SK-N-SH (cell line): ENCODE results near the gene C10orf88. TPM values are rescaled to one million over a fixed set of nuclear protein-coding genes. Genes with fewer than 3 reads are reported as not detected.

Experiments
- CTCF ChIA-PET: fragments of 300-600, 350-600 bp; formaldehyde crosslinking; extraction: SDS; loops from one replicate; lab custom pipeline; 2021; lab: Yijun Ruan, JAX
- POLR2A ChIA-PET: fragments of 350-600 bp; sonication (Branson Sonifier 250); formaldehyde crosslinking; extraction: SDS; loops from one replicate; lab custom pipeline; 2020; ENCODE audit warnings: antibody characterized with exemption, inconsistent platforms; lab: Yijun Ruan, JAX
- DNase-seq: peaks from one replicate; pipeline ENCODE4 v3.0.0; 2012
- H2AFZ ChIP-seq: fragments of 200-600 bp; sonication (generic); 2 replicates; pipeline ENCODE4 v1.8.1; 2016; ENCODE audit warnings: antibody characterized with exemption, mild to moderate bottlenecking, low read depth
- H3F3A ChIP-seq: fragments of 200-600 bp; sonication (generic); replicated peaks from 2 replicates; pipeline ENCODE3; 2016; ENCODE audit warnings: antibody characterized with exemption, mild to moderate bottlenecking; ENCODE audit not compliant: insufficient read depth
- H3K27ac ChIP-seq, 2 experiments: fragments of 200-500 bp in 1 of 2; fragments of 200-600 bp in 1 of 2; sonication (Bioruptor generic) in 1 of 2; sonication (generic), shearing (Covaris generic) in 1 of 2; 2 replicates each; pipeline versions ENCODE4 v1.5.1 to v1.6.1; 2014 to 2016; ENCODE audit warnings: low read depth in 2 of 2, inconsistent platforms in 1 of 2, low read length in 1 of 2, mild to moderate bottlenecking in 1 of 2, mixed read lengths in 1 of 2
- H3K27me3 ChIP-seq: fragments of 200-600 bp; sonication (generic), shearing (Covaris generic); 2 replicates; pipeline ENCODE4 v1.6.1; 2016; ENCODE audit warnings: mixed run types; ENCODE audit not compliant: insufficient read depth
- H3K36me3 ChIP-seq, 2 experiments: fragments of 200-500 bp in 1 of 2; fragments of 200-600 bp in 1 of 2; sonication (Bioruptor generic) in 1 of 2; sonication (generic) in 1 of 2; replicated peaks in 1 of 2; 2 replicates each; pipeline versions ENCODE3 to v1.5.1; 2014 to 2016; ENCODE audit warnings: low read length in 1 of 2, mild to moderate bottlenecking in 1 of 2; ENCODE audit not compliant: insufficient read depth in 2 of 2, control insufficient read depth in 1 of 2
- H3K4me1 ChIP-seq, 2 experiments: fragments of 200-500 bp in 1 of 2; fragments of 200-600 bp in 1 of 2; sonication (Bioruptor generic) in 1 of 2; sonication (generic), shearing (Covaris generic) in 1 of 2; 2 replicates each; pipeline versions ENCODE4 v1.5.1 to v1.6.1; 2014 to 2016; ENCODE audit warnings: low read depth in 1 of 2, low read length in 1 of 2, mixed run types in 1 of 2; ENCODE audit not compliant: insufficient read depth in 2 of 2, control insufficient read depth in 1 of 2
- H3K4me2 ChIP-seq: fragments of 200-600 bp; sonication (generic), shearing (Covaris generic); 2 replicates; pipeline ENCODE4 v1.6.1; 2017; ENCODE audit warnings: mixed run types
- H3K4me3 ChIP-seq, 2 experiments: fragments of 200-500 bp in 1 of 2; fragments of 200-600 bp in 1 of 2; sonication (Bioruptor generic) in 1 of 2; sonication (generic), shearing (Covaris generic) in 1 of 2; 2 replicates each; pipeline versions ENCODE4 v1.5.1 to v1.8.1; 2014 to 2016; ENCODE audit warnings: low read depth in 2 of 2, inconsistent platforms in 1 of 2, low read length in 1 of 2, mild to moderate bottlenecking in 1 of 2, mixed read lengths in 1 of 2, moderate library complexity in 1 of 2
- H3K79me2 ChIP-seq: fragments of 200-600 bp; sonication (generic); 2 replicates; pipeline ENCODE4 v1.8.1; 2017; ENCODE audit warnings: mild to moderate bottlenecking; ENCODE audit not compliant: insufficient read depth
- H3K9ac ChIP-seq: fragments of 200-600 bp; sonication (generic); 2 replicates; pipeline ENCODE4 v1.6.1; 2017; ENCODE audit warnings: mixed run types
- H3K9me2 ChIP-seq: fragments of 200-600 bp; sonication (generic); 2 replicates; pipeline ENCODE4 v1.6.1; 2017; ENCODE audit warnings: mixed run types
- H3K9me3 ChIP-seq: fragments of 200-600 bp; sonication (generic); 2 replicates; pipeline ENCODE4 v1.6.1; 2017; ENCODE audit warnings: mixed run types, mild to moderate bottlenecking, moderate library complexity
- H4K20me1 ChIP-seq: fragments of 200-600 bp; sonication (generic); 2 replicates; pipeline ENCODE4 v1.6.1; 2017; ENCODE audit warnings: mild to moderate bottlenecking, mixed run types; ENCODE audit not compliant: insufficient read depth
- ELF1 ChIP-seq: IDR thresholded peaks from 2 replicates; pipeline ENCODE4 v1.4.0; 2012
- FOXJ3 ChIP-seq: sonication (generic); formaldehyde crosslinking; IDR thresholded peaks from 2 replicates; pipeline ENCODE4 v1.5.1; 2020; ENCODE audit warnings: mild to moderate bottlenecking, missing genetic modification reagents
- GATA2 ChIP-seq: sonication (generic); formaldehyde crosslinking; IDR thresholded peaks from 2 replicates; pipeline ENCODE4 v1.5.0; 2020; ENCODE audit warnings: mild to moderate bottlenecking, missing genetic modification reagents
- JUND ChIP-seq: IDR thresholded peaks from 2 replicates; pipeline ENCODE4 v1.4.0; 2012
- RCOR1 ChIP-seq: fragments of 150-350 bp; IDR thresholded peaks from 2 replicates; pipeline ENCODE4 v1.6.1; 2017; ENCODE audit warnings: antibody characterized with exemption, low read length
- RFX5 ChIP-seq: IDR thresholded peaks from 2 replicates; pipeline ENCODE4 v1.6.1; 2012; ENCODE audit warnings: mild to moderate bottlenecking, improper control_type of control experiment, low read length
- SIN3A ChIP-seq: IDR thresholded peaks from 2 replicates; pipeline ENCODE4 v1.6.1; 2012; ENCODE audit warnings: low read depth, mild to moderate bottlenecking, low read length, moderate library complexity, borderline replicate concordance
- SMC3 ChIP-seq: IDR thresholded peaks from 2 replicates; pipeline ENCODE4 v1.6.1; 2012; ENCODE audit warnings: low read depth, low read length, improper control_type of control experiment
- TAF1 ChIP-seq: IDR thresholded peaks from 2 replicates; pipeline ENCODE4 v1.6.1; 2012; ENCODE audit warnings: low read depth, mild to moderate bottlenecking, low read length, moderate library complexity, borderline replicate concordance
- WGBS: methylation state at CpG from one replicate; pipeline ENCODE4 v1.1.6; 2017; ENCODE audit warnings: low lambda C conversion rate; 5-methylcytosine and 5-hydroxymethylcytosine counted together
- polyA plus RNA-seq, 3 experiments: library from polyadenylated mRNA; depleted of rRNA; stranded (reverse); fragments of >200 nt; gene quantifications; 2 replicates each; pipeline ENCODE4 v1.2.3, GENCODE V29; 2012
- TF ChIP-seq, protein P1 (sequence below): IDR thresholded peaks from 2 replicates; pipeline ENCODE4 v1.6.1; 2012; ENCODE audit warnings: mild to moderate bottlenecking, low read depth, low read length, moderate library complexity
- TF ChIP-seq, protein P2 (sequence below): IDR thresholded peaks from 2 replicates; pipeline ENCODE4 v1.4.0; 2012; ENCODE audit warnings: low read depth, borderline replicate concordance
- TF ChIP-seq, protein P3 (sequence below): fragments of 150-350 bp; IDR thresholded peaks from 2 replicates; pipeline ENCODE4 v1.6.1; 2017; ENCODE audit warnings: antibody characterized with exemption, low read length, low read depth, borderline replicate concordance

The C10orf88 gene
- polyA plus RNA-seq, 1 of the 3 experiments (the other 2 are of a cell fraction), result 2.7 TPM

GRCh38 chr10:122911889-122912484, 42.0 kb downstream of the C10orf88 start:
- Histone ChIP-seq H3K9me2 (no peaks in the 10 kb centered on the region), H3K27me3 (0 out of 2 replicates have a peak, but pooled peaks cover 4% of the 10 kb centered on the region), H3K4me1 (no peaks in the 10 kb centered on the region), H4K20me1 (no peaks in the 10 kb centered on the region), H3K36me3 (no peaks in the 10 kb centered on the region), H3K4me3 (no peak overlapping the region), H3K9me3 (no peaks in the 10 kb centered on the region), H3K4me2 (no peak overlapping the region), H2AFZ (no peak overlapping the region), H3K27ac (no peak overlapping the region), H3K9ac (no peak overlapping the region), H3K79me2 (no peaks in the 10 kb centered on the region), H3F3A (no peaks in the 10 kb centered on the region)
- POLR2A ChIA-PET, result no interaction called here
- CTCF ChIA-PET, result no interaction called here
- WGBS, result 56% methylated on average over 5 of the region's 5 CpGs
- TF ChIP-seq ELF1 (no peak), RCOR1 (no peak), TAF1 (no peak), GATA2 (CRISPR knock-in tag) (no peak), FOXJ3 (CRISPR knock-in tag) (no peak), JUND (no peak), SMC3 (no peak), RFX5 (no peak), SIN3A (peak; percentile 87; the same call in 1 of the 2 replicates)
- TF ChIP-seq, protein P1, sequence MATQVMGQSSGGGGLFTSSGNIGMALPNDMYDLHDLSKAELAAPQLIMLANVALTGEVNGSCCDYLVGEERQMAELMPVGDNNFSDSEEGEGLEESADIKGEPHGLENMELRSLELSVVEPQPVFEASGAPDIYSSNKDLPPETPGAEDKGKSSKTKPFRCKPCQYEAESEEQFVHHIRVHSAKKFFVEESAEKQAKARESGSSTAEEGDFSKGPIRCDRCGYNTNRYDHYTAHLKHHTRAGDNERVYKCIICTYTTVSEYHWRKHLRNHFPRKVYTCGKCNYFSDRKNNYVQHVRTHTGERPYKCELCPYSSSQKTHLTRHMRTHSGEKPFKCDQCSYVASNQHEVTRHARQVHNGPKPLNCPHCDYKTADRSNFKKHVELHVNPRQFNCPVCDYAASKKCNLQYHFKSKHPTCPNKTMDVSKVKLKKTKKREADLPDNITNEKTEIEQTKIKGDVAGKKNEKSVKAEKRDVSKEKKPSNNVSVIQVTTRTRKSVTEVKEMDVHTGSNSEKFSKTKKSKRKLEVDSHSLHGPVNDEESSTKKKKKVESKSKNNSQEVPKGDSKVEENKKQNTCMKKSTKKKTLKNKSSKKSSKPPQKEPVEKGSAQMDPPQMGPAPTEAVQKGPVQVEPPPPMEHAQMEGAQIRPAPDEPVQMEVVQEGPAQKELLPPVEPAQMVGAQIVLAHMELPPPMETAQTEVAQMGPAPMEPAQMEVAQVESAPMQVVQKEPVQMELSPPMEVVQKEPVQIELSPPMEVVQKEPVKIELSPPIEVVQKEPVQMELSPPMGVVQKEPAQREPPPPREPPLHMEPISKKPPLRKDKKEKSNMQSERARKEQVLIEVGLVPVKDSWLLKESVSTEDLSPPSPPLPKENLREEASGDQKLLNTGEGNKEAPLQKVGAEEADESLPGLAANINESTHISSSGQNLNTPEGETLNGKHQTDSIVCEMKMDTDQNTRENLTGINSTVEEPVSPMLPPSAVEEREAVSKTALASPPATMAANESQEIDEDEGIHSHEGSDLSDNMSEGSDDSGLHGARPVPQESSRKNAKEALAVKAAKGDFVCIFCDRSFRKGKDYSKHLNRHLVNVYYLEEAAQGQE, result peak; percentile 100
- TF ChIP-seq, protein P2, sequence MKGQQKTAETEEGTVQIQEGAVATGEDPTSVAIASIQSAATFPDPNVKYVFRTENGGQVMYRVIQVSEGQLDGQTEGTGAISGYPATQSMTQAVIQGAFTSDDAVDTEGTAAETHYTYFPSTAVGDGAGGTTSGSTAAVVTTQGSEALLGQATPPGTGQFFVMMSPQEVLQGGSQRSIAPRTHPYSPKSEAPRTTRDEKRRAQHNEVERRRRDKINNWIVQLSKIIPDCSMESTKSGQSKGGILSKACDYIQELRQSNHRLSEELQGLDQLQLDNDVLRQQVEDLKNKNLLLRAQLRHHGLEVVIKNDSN, result no peak
- TF ChIP-seq, protein P3, sequence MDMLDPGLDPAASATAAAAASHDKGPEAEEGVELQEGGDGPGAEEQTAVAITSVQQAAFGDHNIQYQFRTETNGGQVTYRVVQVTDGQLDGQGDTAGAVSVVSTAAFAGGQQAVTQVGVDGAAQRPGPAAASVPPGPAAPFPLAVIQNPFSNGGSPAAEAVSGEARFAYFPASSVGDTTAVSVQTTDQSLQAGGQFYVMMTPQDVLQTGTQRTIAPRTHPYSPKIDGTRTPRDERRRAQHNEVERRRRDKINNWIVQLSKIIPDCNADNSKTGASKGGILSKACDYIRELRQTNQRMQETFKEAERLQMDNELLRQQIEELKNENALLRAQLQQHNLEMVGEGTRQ, result no peak
- no peak for DNase-seq
